Stimulated activated CD4-positive, alpha-beta T cell treated with anti-CD3 and anti-CD28 coated beads, Interleukin-15, amount 100 ng/mL, for 24 hours (primary cell): Measurements from ENCODE around the gene RIMS4.
A peak's percentile ranks its signal among the peaks of the same experiment; 100 is the strongest.

ENCODE experiments used
- DNase-seq: peaks from one replicate; pipeline ENCODE4 v3.0.0-alpha.2; 2020

Gene RIMS4

DNA sequence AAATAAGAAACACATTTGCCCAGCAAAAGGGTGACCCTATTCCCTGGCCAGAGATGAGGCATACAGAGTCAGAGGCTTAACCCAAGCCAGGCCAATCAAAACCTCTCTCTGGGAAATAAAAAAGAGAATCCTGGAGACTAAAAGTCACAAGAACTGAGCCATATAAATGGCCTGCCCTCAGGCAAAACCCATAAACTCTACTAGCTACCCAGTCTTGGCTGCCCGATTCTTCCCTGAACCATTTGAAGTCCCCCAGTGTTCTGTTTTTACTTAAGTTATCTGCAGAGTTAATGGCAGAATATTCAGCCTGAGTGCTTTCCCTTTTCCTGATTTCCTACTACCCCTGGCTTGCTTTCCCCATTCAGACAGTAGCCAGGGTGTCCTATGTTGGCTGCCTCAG, 50.8 kb downstream of the RIMS4 start:
- no peak for DNase-seq

DNA sequence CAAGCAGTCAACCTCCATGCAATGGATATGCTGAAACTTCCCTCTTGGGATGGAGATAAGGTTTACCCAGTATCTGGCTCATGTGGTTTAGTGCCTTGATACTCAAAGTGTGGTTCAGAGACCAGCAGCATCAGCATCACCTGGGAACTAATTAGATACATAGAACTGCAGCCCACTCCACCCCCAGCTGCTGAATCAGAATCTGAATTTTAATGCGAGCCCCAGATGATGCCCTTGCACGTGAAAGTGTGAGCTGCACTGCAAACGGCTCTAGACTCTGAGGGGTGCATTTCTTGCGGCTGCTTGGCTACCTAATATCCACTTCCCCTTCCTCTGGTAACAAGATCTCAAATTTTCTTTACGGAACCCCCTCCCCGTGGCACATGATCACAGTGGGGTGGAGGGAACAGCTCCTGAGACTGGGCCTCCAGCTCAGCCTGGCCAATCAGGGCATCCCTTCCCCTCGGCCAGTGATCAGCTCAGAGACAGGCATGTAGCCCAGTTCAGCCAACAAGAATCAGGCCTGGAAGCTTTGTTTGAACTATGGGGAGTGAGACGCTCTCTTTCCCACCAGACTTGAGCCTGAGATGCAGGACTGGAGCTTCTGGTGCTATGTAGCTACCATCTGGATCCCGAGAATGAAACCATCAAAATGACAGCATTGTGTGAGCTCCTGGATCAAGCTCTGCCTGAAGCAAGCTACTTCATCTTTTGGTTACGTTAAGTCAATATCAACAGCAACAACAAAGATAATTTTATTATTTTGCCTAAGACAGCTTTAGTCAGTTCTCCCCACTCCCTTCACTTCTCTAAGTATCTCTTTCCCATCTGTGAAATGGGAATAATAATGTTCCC, 51.9 kb downstream of the RIMS4 start:
- DNase-seq, result no peak

DNA sequence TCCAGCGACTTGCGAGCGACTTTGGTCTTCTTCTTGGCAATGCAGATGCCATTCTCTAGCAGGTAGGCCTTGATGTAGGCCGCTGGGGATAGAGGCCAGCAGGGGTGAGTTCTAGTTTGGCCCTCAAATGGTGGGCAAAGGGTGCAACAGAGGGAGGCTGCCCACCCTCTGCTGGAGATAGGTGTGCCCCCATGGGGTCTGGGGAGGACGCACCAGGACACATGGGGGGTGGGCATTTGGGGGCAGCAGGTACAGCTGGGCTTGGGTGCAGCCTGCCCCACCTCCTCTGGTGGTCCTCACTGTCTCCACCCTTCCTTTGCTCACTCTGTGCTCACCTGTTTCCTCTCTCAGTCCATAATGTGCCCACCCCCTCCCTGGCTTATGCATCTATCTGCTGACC, 53.4 kb downstream of the RIMS4 start:
- DNase-seq, result no peak

DNA sequence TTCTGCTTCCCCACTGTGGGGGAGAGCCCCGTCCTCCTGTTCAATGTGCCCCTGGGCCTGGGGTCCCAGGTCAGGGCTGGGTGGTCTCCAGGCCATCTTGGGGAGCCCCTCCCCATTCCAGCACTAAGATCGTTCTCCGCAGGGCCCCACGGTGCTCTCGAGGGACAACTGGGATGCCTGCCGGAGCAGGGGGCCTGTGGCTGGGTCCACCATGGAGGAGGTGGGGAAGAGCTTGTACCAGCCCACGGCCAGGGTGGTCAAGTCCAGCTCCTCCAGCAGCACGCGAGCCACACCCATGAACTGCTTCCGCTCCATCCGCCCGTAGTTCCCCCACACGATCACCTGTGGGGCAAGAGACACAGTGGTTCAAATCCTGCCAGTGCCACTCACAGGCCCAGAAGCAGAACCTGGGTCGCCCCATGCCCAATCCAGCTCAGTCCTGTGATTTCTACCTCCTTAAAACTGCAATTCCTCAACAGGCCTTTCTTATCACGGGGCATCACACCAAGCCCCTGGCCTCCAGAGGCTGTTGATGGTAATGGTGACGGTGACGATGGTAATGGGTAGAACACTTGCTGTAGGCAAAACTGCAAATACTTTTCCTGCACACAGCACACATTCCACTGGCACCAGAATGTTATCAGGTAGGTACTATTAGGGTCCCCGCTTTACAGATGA, 54.2 kb downstream of the RIMS4 start:
- DNase-seq, result no peak

DNA sequence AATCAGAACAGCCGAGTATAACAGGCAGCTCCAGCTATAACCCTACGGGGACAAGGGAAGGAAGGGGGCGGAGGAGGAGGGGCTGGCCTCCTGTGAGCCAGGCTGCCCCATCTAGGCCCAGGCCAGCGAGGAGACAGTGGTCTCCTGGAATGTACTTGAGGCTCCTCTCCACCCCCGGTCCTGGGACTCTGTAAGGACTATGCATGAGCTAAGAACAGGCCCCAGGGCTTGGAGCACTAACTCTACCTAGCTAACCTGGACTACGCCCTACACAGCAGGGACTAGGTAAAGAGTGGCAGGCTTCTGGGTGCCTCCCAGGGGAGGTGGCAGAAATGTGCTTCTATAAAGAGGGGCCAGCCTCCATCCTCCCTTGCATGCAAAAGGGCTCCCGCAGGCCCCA, 55.8 kb downstream of the RIMS4 start:
- no peak for DNase-seq

DNA sequence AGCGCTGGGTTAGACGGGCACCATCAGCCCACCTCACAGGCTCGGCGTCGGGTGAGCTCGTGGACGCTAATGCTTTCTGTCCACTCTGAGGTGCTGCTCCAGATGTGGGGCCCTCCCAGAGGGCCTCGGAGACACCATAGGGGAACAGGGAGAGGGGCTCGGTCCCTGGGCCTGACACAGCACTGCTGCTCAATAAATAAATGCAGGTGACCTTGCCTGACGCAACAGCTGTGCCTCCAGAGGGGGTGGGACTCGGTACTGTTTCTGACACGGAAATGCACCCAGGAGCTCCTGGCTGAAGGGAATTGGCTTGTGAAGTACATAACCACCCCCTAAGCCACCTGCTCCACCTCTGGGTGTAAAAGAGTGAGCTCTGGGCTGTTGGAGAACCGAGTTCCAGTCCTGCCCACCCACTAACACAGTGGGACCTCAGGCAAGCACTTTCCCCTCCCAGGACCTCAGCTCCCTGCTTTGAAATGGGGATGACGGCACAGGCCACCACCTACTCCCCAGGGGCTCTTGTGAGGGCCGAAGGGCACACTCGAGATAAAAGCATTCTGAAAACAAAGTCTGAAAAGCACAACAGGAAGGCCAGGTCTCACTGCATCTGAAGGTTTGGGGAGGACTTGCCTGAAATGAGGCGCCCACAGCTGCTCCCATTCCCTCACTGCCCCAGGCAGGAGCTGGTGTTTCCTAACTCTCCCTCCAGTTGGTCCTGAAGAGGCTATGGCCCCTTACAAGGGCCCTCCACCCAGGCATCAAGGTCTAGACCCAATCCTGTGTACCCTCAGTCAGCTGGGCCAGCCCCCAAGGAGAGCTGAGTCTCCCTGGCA, 58.0 kb downstream of the RIMS4 start:
- DNase-seq, result no peak

DNA sequence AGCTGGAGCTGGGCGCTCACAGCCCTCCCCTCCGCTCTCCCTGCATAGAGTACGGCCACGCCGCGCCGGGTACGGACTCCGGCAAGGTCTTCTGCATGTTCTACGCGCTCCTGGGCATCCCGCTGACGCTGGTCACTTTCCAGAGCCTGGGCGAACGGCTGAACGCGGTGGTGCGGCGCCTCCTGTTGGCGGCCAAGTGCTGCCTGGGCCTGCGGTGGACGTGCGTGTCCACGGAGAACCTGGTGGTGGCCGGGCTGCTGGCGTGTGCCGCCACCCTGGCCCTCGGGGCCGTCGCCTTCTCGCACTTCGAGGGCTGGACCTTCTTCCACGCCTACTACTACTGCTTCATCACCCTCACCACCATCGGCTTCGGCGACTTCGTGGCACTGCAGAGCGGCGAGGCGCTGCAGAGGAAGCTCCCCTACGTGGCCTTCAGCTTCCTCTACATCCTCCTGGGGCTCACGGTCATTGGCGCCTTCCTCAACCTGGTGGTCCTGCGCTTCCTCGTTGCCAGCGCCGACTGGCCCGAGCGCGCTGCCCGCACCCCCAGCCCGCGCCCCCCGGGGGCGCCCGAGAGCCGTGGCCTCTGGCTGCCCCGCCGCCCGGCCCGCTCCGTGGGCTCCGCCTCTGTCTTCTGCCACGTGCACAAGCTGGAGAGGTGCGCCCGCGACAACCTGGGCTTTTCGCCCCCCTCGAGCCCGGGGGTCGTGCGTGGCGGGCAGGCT, 60.1 kb downstream of the RIMS4 start:
- DNase-seq, result peak; percentile 21

DNA sequence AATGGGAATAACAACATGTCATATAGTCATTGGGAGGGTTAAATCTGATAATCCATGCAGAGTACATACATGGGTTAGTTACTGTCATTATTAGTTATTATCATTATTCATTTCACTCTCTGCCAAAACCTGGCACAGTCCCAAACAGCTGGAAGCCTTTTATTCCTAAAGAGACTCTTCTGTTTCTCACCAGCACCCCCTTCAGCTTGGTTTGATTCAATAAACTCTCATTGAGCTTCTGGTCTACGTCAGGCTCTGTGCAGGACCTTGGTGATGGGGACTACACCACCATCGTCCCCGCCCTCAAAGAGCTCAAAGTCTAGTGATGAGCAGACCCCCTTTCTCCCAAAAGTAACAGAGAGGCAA, 62.4 kb downstream of the RIMS4 start:
- DNase-seq, result no peak

DNA sequence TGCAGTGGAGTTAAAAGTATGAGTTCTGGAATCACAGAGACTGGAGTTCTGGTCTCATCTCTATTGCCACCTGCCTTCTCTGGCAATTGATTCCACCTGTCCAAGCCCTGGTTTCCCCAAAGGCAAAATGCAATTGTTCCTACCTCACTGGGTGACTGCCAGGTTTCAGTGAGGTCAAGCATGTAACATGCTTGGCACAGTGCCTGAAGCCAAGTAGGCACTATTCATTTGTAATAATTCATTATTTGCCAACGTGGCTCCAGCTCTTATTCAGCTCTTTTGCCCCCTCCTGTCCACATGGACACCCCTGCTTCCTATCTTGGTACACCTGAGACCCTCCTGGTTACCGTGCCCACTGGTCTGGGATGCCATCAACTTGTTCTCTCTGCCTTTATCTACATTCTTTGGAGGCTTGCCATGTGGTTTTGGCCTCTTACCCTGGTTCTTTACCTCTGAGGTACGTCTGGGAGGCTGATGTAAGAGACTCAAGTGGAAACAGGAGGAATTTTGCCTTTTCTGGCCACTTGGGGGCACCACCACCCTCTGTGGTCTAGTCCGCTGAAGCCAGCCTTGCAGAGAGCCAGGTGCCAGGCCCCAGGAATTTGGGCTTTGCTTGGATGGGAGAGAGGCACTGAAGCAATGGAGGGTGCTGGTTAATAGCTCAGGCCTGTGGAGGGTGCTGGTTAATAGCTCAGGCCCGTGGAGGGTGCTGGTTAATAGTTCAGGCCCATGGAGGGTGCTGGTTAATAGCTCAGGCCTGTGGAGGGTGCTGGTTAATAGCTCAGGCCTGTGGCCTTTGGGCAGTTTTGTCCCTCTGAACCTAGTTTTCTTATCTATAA, 63.0 kb downstream of the RIMS4 start:
- DNase-seq, result peak; percentile 84

DNA sequence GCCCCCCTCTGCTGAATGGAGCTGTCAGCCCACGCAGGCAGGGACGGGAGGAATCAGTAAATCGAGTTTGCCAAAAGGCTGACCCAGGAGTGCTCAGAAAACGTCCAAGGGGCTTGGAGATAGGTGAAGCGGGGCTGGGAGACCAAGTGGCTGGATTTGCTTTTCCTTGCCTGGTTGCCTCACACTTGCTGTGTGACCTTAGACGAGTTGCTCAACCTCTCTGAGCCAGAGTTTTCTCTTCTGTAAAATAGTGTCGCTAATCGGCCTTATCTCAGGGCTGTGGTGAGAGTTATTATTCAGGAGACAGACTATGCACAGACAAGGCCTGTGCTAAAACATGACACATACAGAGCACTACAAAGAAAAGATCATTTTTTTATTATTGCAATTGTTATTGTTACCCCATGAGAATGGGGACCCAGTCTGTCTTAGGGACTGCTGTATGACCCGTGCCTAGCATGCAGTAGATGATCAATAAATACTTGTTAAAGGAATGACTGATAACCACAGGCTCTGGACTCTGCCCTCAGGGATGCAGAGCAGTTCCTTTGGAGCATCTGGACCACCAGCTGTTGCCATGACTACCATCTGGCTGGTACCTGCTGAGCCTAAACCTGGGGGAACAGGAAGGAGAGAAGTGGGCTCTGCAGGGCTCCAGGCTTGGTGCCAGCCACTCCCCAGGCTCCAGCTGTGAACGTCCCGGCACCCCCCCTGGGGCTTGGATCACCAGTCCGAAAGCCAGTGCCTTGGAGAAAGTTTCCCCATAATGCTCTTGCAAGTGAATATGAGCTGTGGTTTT, 63.8 kb downstream of the RIMS4 start:
- no peak for DNase-seq

DNA sequence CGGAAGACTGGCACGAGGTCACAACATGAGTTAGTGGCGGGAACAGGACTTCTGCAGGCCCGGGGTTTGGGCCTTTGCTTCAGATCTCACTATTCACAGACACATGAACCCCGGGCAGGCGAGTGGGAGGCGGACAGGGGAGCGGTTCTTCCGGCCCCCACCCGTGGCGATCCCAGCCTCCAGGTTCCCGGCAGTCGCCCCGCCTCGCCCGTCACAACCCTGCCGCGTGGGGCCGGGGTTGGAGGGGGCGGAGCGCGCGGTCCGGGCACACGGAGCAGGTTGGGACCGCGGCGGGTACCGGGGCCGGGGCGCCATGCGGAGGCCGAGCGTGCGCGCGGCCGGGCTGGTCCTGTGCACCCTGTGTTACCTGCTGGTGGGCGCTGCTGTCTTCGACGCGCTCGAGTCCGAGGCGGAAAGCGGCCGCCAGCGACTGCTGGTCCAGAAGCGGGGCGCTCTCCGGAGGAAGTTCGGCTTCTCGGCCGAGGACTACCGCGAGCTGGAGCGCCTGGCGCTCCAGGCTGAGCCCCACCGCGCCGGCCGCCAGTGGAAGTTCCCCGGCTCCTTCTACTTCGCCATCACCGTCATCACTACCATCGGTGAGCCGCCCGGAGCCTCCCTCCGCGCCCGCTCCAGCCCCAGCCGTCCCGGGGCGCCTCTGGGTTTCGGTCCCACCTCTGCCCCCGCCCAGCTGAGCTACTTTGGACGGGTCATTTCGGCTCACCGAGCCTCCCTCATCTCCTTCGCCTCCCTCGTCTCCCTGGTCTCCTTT, 64.6 kb downstream of the RIMS4 start, which contains the start of gene KCNK15:
KCNK15 (plus strand) TSS at position 268 of the 769 bp plus-strand sequence; CDS start at position 314, 46 bp downstream.
- peak; percentile 72 for DNase-seq

DNA sequence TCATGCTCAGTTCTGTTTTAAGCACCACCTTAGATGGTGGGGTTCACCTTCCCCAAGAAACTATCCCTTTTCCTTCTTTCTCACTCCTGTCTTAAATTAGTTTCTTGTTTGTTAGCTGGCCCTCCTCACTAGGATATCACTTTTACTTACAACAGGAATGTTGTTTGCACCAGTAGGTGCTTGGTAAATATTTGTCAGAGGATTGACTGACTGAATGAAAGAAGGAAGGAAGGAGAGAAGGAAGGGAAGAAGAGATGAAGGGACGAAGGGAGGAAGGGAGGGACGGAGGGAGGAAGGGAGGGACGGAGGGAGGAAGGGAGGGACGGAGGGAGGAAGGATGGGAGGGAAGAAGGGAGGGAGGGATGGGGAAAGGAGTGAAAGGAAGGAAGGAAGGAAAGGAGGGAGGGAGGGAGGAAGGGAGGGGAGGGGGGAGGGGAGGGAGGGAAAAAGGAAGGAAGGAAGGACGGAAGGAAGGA, 65.2 kb downstream of the RIMS4 start:
- DNase-seq, result no peak

DNA sequence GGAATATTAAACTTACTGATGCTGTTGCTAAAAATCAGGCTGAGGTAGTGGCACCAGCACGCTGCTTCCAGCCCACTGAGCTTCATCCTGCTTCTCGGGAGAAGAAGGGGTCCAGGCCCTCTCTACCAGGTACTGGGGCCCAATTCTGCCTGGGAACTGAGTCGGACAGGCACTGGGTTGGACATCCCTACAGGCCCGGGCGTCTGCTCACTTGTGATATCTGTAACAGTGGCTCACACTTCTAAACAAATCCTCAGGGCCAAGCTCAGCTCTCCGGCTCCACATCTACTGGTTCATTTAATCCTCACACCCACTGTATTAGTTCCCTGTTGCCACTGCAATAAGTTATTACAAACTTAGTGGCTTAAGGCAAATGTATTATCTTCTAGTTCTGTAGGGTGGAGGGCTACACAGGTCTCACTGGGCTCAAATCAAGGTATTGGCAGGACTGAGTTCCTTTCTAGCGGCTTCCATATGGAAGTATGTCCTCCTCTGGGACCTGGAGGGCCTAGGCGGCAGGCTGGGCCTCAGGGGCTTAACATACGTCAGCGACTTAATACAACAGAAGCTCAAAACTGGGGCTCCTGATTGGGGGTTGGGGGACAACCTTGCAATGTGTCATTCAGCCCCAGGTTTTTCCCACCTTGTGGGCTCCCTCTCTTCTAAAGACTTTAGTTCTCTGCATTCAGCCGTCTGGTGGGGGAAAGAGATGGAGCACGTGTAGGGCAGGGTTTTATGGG, 66.3 kb downstream of the RIMS4 start:
- DNase-seq, result no peak

DNA sequence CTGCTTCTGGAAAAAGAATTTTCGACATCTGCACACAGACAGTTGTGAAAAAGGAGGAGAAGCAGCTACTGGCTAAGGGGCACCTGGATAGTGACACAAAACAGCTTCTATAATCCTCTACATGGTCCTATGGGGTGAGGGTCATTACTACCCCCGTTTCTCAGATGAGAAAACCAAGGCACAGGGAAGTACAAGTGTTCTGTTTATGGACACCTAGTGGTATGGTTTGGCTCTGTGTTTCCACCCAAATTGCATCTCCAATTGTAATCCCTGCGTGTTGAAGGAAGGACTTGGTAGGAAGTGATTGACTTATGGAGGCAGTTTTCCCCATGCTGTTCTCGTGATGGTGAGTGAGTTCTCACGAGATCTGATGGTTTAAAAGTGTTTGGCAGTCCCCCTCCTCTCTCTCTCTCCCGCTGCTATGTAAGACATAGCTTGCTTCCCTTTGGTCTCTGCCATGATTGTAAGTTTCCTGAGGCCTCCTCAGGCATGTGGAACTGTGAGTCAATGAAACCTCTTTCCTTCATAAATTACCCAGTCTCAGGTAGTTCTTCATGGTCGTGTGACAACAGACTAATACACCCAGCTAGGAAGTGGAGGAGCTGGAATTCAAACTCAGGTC, 67.2 kb downstream of the RIMS4 start:
- DNase-seq, result no peak

DNA sequence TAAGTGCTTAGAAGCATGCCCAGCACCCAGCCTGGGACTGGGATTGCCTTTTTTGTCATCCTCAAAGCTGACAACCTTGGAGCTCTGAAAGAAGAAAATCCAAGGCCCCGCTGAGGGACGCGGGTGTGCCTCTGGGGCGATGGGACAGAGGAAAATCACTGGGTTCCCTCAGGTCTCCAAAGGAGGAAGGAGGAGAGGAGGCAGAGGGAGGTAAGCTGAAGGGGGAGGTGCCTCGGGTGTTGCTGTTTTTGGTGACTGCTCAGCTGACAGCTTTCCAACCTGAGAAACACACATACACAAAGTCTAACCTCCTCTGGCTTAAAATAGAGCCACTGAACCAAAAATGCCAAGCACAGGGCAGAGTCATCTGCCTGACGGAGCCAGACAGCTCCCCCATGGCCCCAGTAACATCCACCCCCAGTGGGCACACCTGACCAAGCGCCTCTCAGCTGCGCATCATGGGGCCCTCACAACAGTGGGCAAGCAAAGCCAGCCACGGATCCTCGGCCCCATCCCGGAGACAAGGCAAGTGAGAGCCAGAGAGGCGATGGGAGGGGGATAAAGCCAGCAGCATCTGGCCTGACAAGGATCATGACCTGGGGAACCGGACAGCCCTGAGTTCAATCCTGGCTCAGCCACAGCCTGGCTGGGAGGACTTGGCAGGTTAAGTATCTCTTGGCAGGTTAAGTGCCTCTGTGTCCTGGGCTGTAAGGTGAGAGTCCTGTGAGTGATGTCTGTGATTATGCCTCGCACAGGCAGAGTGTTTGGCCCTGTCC, 67.9 kb downstream of the RIMS4 start:
- DNase-seq, result no peak

DNA sequence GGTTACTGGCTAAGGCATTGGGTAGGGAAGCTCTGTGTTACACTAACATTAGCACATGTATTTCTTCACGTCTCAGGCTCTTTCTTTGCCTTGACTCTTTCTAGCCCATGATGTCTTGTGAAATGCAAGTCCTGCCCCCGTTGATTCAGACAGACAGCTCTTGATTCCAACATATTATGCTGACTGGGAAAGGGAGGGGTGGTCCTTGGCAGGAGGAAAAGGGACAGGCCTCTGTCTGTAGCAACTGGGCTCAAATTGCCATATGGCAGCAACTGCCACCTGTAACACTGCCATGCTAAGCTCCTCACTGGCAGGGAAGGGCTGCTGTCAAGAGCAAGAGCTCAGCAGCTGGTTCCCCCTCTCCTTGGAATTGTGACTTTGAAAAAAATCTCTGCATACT, 70.4 kb downstream of the RIMS4 start:
- no peak for DNase-seq

DNA sequence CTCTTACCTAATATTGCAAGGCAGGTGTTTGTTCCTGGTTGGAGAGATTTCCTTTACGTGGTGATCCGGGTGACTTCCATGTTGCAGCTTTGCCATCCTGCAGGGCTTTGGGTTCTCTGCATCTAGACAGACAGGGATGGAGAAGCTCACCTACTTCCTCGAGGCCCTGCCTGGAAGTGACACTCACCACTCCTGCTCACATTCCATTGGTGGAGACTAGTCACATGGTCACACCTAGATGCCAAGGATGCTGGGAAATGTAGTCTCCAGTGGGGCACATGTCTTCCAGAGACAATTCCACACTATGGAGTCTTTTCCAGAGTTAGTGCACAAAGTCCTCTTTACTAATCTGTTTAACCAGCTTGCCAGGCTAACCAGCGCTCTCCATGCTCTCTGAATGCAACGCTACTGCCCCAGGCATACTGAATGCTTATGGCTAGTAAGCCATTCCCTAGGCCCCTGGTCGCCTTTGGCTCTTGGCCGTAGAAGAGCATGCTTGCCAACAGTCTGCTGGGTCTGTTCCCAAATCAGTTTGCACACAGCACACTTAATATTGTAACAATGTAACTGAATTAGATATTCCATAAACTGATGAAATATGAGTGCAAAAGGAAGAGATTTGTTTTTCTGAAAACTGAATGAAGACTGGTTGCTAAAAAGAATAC, 71.4 kb downstream of the RIMS4 start:
- peak; percentile 63 for DNase-seq
